Measurements from ENCODE around the gene USP47. TPM values are rescaled to one million over a fixed set of nuclear protein-coding genes. Genes with fewer than 3 reads are reported as not detected.

The USP47 gene
- total RNA-seq, 1 donor from 2014 or later, result 48.1 TPM

GRCh38 chr11:11841116-11841722 lies 553 bp upstream of the USP47 start:
- intact Hi-C loops (cut with DNase I), result no loop called here

GRCh38 chr11:11842421-11843008 lies 743 bp downstream of the USP47 start:
- Histone ChIP-seq H3K4me3 (peak overlapping the region; percentile 79), H3K27me3 (no peaks in the 10 kb centered on the region), H3K4me1 (peaks cover 40% of the 10 kb centered on the region), H3K27ac (peak overlapping the region; percentile 98), H3K36me3 (no peaks in the 10 kb centered on the region), H3K9me3 (no peaks in the 10 kb centered on the region)
- peak; percentile 78 for ATAC-seq
- no peak for TF ChIP-seq CTCF (IDR thresholded peaks at IDR 0.05)
- intact Hi-C loops (cut with DNase I), result no loop called here
- no peak for DNase-seq

More at GRCh38 chr11:11841116-11841722, 553 bp upstream of the USP47 start:
- peak overlapping the region; percentile 98 for H3K27ac ChIP-seq
- H3K36me3 ChIP-seq, result no peaks in the 10 kb centered on the region
- H3K27me3 ChIP-seq, result no peaks in the 10 kb centered on the region
- DNase-seq, result peak; percentile 75
- H3K9me3 ChIP-seq, result no peaks in the 10 kb centered on the region
- H3K4me3 ChIP-seq, result peak overlapping the region; percentile 79
- H3K4me1 ChIP-seq, result peaks cover 29% of the 10 kb centered on the region
- TF ChIP-seq CTCF (IDR thresholded peaks at IDR 0.05), result peak; percentile 64
- ATAC-seq, result peak; percentile 76

- intact Hi-C loops (cut with DNase I), result no loop called here
- Histone ChIP-seq H3K27me3 (no peaks in the 10 kb centered on the region), H3K4me3 (peak overlapping the region; percentile 79), H3K36me3 (no peaks in the 10 kb centered on the region), H3K27ac (peak overlapping the region; percentile 98), H3K9me3 (no peaks in the 10 kb centered on the region), H3K4me1 (peaks cover 46% of the 10 kb centered on the region)
- TF ChIP-seq CTCF (IDR thresholded peaks at IDR 0.05), result no peak
- peak; percentile 5 for ATAC-seq
- no peak for DNase-seq
These were observed 1.4 kb downstream of the USP47 start for GRCh38 chr11:11843211-11843621.

- intact Hi-C loops (cut with DNase I), result no loop called here
- no peak for DNase-seq
These were observed 1.9 kb downstream of the USP47 start for GRCh38 chr11:11843642-11844041.

GRCh38 chr11:11844272-11844671 lies 2.5 kb downstream of the USP47 start:
- H3K27me3 ChIP-seq, result no peaks in the 10 kb centered on the region
- ATAC-seq, result no peak
- peak overlapping the region; percentile 79 for H3K4me3 ChIP-seq
- no peaks in the 10 kb centered on the region for H3K9me3 ChIP-seq
- TF ChIP-seq CTCF (IDR thresholded peaks at IDR 0.05), result no peak
- intact Hi-C loops (cut with DNase I), result no loop called here
- DNase-seq, result no peak
- H3K4me1 ChIP-seq, result peaks cover 54% of the 10 kb centered on the region
- no peaks in the 10 kb centered on the region for H3K36me3 ChIP-seq
- peak overlapping the region; percentile 98 for H3K27ac ChIP-seq

More at GRCh38 chr11:11843642-11844041, 1.9 kb downstream of the USP47 start:
- no peak for TF ChIP-seq CTCF (IDR thresholded peaks at IDR 0.05)
- Histone ChIP-seq H3K36me3 (no peaks in the 10 kb centered on the region), H3K4me1 (peaks cover 48% of the 10 kb centered on the region), H3K9me3 (no peaks in the 10 kb centered on the region), H3K27ac (peak overlapping the region; percentile 98), H3K4me3 (peak overlapping the region; percentile 79), H3K27me3 (no peaks in the 10 kb centered on the region)
- ATAC-seq, result no peak

All from upper lobe of right lung (tissue), 1 donor.